ENCODE measurements around the gene CES3. TPM values are rescaled to one million over a fixed set of nuclear protein-coding genes. Genes with fewer than 3 reads are reported as not detected.

Gene CES3
- polyA plus RNA-seq, 2 of the 4 experiments (the other 2 are of a cell fraction), result 2.1 to 3.8 TPM

DNA sequence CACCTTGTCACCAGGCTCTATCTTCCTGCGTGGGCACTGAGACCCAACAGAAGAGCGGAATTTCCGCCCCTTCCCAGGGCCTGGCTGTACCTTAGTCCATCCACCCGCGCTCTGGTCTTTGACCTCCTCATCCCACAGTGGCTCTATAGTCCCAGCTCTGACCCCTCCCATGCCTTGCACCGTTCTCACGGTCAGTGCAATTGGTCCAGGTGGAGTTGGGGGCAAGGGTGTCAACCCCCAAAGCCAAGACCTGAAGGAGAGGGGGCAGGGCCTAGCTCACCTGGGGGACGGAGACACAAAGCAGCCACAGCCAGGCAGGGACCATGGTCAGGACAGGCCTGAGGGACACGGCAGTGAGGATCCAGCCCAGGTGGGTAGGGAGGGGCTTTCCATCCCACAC, 43.3 kb upstream of the CES3 start:
- FAIRE-seq (no peak), ATAC-seq (no peak), DNase-seq (ENCODE audit: low read depth in 1 of 2, low spot score in 1 of 2) (no peak)
- Histone ChIP-seq H3K27ac (peak overlapping the region in 1 of 2 experiments; percentile 1; a peak in 1 of 6 replicates), H3K4me1 (peaks cover 9% of the 10 kb centered on the region; the same call in 1 of the 3 replicates), H3K9me3 (no peaks in the 10 kb centered on the region), H3K4me2 (no peak overlapping the region), H3K4me3 (no peak overlapping the region)
- ChIA-PET CTCF (interaction anchor here (1.0 to 40.8 kb wide), 5 partner anchors 3 to 237 kb away, joined by 3 to 837 read pairs (median 7); partner anchors contain the start of genes CDH16, PDP2 and RRAD), POLR2A (no interaction called here)
- TF ChIP-seq GATA3 (IDR thresholded peaks at IDR 0.05; ENCODE audit: borderline replicate concordance) (no peak), NR3C1 (IDR thresholded peaks at IDR 0.05) (no peak), ELK1 (IDR thresholded peaks at IDR 0.05; ENCODE audit: low read depth, low read length) (no peak), TFCP2L1 (CRISPR knock-in tag; IDR thresholded peaks at IDR 0.05) (no peak), CHD2 (IDR thresholded peaks at IDR 0.05; ENCODE audit: low read length, partially characterized antibody) (no peak), ZFP36 (IDR thresholded peaks at IDR 0.05; ENCODE audit: borderline replicate concordance, partially characterized antibody) (no peak), NFE2L2 (conservative IDR thresholded peaks at IDR 0.05; ENCODE audit: low read length) (no peak)
- TF ChIP-seq, protein P1, sequence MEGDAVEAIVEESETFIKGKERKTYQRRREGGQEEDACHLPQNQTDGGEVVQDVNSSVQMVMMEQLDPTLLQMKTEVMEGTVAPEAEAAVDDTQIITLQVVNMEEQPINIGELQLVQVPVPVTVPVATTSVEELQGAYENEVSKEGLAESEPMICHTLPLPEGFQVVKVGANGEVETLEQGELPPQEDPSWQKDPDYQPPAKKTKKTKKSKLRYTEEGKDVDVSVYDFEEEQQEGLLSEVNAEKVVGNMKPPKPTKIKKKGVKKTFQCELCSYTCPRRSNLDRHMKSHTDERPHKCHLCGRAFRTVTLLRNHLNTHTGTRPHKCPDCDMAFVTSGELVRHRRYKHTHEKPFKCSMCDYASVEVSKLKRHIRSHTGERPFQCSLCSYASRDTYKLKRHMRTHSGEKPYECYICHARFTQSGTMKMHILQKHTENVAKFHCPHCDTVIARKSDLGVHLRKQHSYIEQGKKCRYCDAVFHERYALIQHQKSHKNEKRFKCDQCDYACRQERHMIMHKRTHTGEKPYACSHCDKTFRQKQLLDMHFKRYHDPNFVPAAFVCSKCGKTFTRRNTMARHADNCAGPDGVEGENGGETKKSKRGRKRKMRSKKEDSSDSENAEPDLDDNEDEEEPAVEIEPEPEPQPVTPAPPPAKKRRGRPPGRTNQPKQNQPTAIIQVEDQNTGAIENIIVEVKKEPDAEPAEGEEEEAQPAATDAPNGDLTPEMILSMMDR (IDR thresholded peaks at IDR 0.05), result no peak
- 82% methylated on average over 8 of the region's 9 CpGs for WGBS (ENCODE audit: missing lambda C conversion rate)

GRCh38 chr16:66918355-66918754, 42.7 kb upstream of the CES3 start:
- DNase-seq (ENCODE audit: low read depth in 1 of 2, low spot score in 1 of 2) (no peak), FAIRE-seq (no peak), ATAC-seq (no peak)
- TF ChIP-seq TFCP2L1 (CRISPR knock-in tag; IDR thresholded peaks at IDR 0.05), result no peak
- no peak for TF ChIP-seq HOXA7 (CRISPR knock-in tag; IDR thresholded peaks at IDR 0.05)
- no peak for TF ChIP-seq BCL3 (IDR thresholded peaks at IDR 0.05)
- no peak for TF ChIP-seq HOXB5 (CRISPR knock-in tag; IDR thresholded peaks at IDR 0.05)
- TF ChIP-seq HDAC2 (IDR thresholded peaks at IDR 0.05), result no peak
- TF ChIP-seq EHF (CRISPR knock-in tag; IDR thresholded peaks at IDR 0.05), result no peak
- TF ChIP-seq, protein P1 (IDR thresholded peaks at IDR 0.05), result no peak
- ChIA-PET POLR2A (no interaction called here), CTCF (interaction anchor here (0.5 to 40.8 kb wide), 4 partner anchors 4 to 237 kb away, joined by 4 to 837 read pairs (median 422); partner anchors contain the start of genes CDH16, PDP2 and RRAD)
- 60% methylated on average over 6 of the region's 6 CpGs for WGBS (ENCODE audit: missing lambda C conversion rate)
- Histone ChIP-seq H3K27ac (peak overlapping the region in 1 of 2 experiments; percentile 42; a peak in 1 of 6 replicates), H3K4me2 (no peak overlapping the region), H3K9me3 (no peaks in the 10 kb centered on the region), H3K4me3 (no peak overlapping the region), H3K4me1 (peaks cover 9% of the 10 kb centered on the region; the same call in 1 of the 3 replicates)

- WGBS (ENCODE audit: missing lambda C conversion rate), result 58% methylated on average over 5 of the region's 7 CpGs
- ChIA-PET CTCF (interaction anchor here (1.7 to 40.8 kb wide), 4 partner anchors 4 to 236 kb away, joined by 7 to 837 read pairs (median 422); partner anchors contain the start of genes CDH16, PDP2 and RRAD), POLR2A (interaction anchor here (0.9 kb wide), 1 partner anchor 12 kb away, joined by 4 read pairs; no protein-coding TSS in a partner anchor)
- DNase-seq (ENCODE audit: low read depth in 1 of 2, low spot score in 1 of 2), result no peak
- no peak for ATAC-seq
- Histone ChIP-seq H3K27ac (peak within 1 kb of the TSS in 1 of 2 experiments; percentile 62; a peak in 1 of 6 replicates), H3K9me3 (no peaks in the 10 kb centered on the region), H3K4me2 (no peak within 1 kb of the TSS; the same call in 2 of the 3 replicates), H3K4me3 (no peak within 1 kb of the TSS), H3K4me1 (peaks cover 9% of the 10 kb centered on the region; the same call in 1 of the 3 replicates)
- no peak for FAIRE-seq
- TF ChIP-seq RFX5 (IDR thresholded peaks at IDR 0.05) (no peak), CEBPB (IDR thresholded peaks at IDR 0.05) (no peak), GATA3 (IDR thresholded peaks at IDR 0.05; ENCODE audit: borderline replicate concordance) (no peak), MAZ (IDR thresholded peaks at IDR 0.05; ENCODE audit: borderline replicate concordance, low read depth, low read length) (no peak), NFE2L2 (conservative IDR thresholded peaks at IDR 0.05; ENCODE audit: low read length) (no peak), RNF2 (IDR thresholded peaks at IDR 0.05; ENCODE audit: borderline replicate concordance, low read depth) (no peak), RAD21 (conservative IDR thresholded peaks at IDR 0.05 in 1 of 2, IDR thresholded peaks at IDR 0.05 in 1 of 2) (no peak), HDAC2 (IDR thresholded peaks at IDR 0.05) (no peak), BCL3 (IDR thresholded peaks at IDR 0.05) (no peak), CHD2 (IDR thresholded peaks at IDR 0.05; ENCODE audit: low read length, partially characterized antibody) (no peak)
- TF ChIP-seq, protein P2, sequence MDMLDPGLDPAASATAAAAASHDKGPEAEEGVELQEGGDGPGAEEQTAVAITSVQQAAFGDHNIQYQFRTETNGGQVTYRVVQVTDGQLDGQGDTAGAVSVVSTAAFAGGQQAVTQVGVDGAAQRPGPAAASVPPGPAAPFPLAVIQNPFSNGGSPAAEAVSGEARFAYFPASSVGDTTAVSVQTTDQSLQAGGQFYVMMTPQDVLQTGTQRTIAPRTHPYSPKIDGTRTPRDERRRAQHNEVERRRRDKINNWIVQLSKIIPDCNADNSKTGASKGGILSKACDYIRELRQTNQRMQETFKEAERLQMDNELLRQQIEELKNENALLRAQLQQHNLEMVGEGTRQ (IDR thresholded peaks at IDR 0.05), result no peak
These were observed 42.1 kb upstream of the CES3 start, which contains the start of gene CDH16 for GRCh38 chr16:66918803-66919568. TSS of gene CDH16 (minus strand) at chr16:66918885. CDS start at chr16:66918065, 820 bp downstream.
